Activated T-helper 1 cell treated with anti-CD3 and anti-CD28 coated beads, Interleukin-2, amount 50 U/mL, for 16 hours (primary cell): Measurements from ENCODE around the gene ASCC3.

Source experiments
- DNase-seq, 2 donors: peaks; one replicate each; pipeline ENCODE4 v3.0.0-alpha.2; 2020; ENCODE audit warnings: low read depth in 1 of 2, low spot score in 1 of 2

Gene ASCC3

GRCh38 chr6:100504786-100505737, 376.1 kb downstream of the ASCC3 start:
- DNase-seq = no peak

- no peak for DNase-seq
Measured at GRCh38 chr6:100503043-100503705, 378.0 kb downstream of the ASCC3 start.

- DNase-seq = no peak
Measured at GRCh38 chr6:100493206-100493888, 387.8 kb downstream of the ASCC3 start.

- no peak for DNase-seq
Measured at GRCh38 chr6:100491952-100492670, 389.0 kb downstream of the ASCC3 start.

- no peak for DNase-seq
Measured at GRCh38 chr6:100490065-100490464, 391.1 kb downstream of the ASCC3 start.

GRCh38 chr6:100488244-100488643, 392.9 kb downstream of the ASCC3 start:
- no peak for DNase-seq

- DNase-seq = no peak
Measured at GRCh38 chr6:100487638-100488037, 393.5 kb downstream of the ASCC3 start.

GRCh38 chr6:100485268-100485667, 395.9 kb downstream of the ASCC3 start:
- no peak for DNase-seq

- DNase-seq = no peak
Measured at GRCh38 chr6:100484474-100484873, 396.7 kb downstream of the ASCC3 start.

- no peak for DNase-seq
Measured at GRCh38 chr6:100482698-100483097, 398.4 kb downstream of the ASCC3 start.

- DNase-seq = no peak
Measured at GRCh38 chr6:100479179-100480035, 401.7 kb downstream of the ASCC3 start.

GRCh38 chr6:100475554-100476320, 405.4 kb downstream of the ASCC3 start:
- DNase-seq = no peak

GRCh38 chr6:100473182-100473581, 407.9 kb downstream of the ASCC3 start:
- no peak for DNase-seq

- no peak for DNase-seq
Measured at GRCh38 chr6:100472674-100473073, 408.5 kb downstream of the ASCC3 start.

- no peak for DNase-seq
Measured at GRCh38 chr6:100470422-100471120, 410.6 kb downstream of the ASCC3 start.

- no peak for DNase-seq
Measured at GRCh38 chr6:100469101-100469859, 411.8 kb downstream of the ASCC3 start.

- DNase-seq = no peak
Measured at GRCh38 chr6:100468016-100468622, 413.0 kb downstream of the ASCC3 start.
